Mammary epithelial cell (primary cell): Measurements from ENCODE around the gene AGMAT.

Experiments
- EZH2 ChIP-seq: IDR thresholded peaks from 2 replicates; pipeline ENCODE4 v1.6.1; 2012; ENCODE audit warnings: low read length, inconsistent platforms, borderline replicate concordance
- TF ChIP-seq, protein P1 (sequence below), 2 donors: IDR thresholded peaks in 1 of 2; conservative IDR thresholded peaks in 1 of 2; 2 replicates each; pipeline ENCODE4 v1.5.1; 2011 to 2012; ENCODE audit warnings: inconsistent platforms in 2 of 2, low read length in 2 of 2, mild to moderate bottlenecking in 2 of 2, control low read depth in 1 of 2, low read depth in 1 of 2; ENCODE audit not compliant: insufficient read depth in 1 of 2; ENCODE audit errors: extremely low read depth in 1 of 2

DNA sequence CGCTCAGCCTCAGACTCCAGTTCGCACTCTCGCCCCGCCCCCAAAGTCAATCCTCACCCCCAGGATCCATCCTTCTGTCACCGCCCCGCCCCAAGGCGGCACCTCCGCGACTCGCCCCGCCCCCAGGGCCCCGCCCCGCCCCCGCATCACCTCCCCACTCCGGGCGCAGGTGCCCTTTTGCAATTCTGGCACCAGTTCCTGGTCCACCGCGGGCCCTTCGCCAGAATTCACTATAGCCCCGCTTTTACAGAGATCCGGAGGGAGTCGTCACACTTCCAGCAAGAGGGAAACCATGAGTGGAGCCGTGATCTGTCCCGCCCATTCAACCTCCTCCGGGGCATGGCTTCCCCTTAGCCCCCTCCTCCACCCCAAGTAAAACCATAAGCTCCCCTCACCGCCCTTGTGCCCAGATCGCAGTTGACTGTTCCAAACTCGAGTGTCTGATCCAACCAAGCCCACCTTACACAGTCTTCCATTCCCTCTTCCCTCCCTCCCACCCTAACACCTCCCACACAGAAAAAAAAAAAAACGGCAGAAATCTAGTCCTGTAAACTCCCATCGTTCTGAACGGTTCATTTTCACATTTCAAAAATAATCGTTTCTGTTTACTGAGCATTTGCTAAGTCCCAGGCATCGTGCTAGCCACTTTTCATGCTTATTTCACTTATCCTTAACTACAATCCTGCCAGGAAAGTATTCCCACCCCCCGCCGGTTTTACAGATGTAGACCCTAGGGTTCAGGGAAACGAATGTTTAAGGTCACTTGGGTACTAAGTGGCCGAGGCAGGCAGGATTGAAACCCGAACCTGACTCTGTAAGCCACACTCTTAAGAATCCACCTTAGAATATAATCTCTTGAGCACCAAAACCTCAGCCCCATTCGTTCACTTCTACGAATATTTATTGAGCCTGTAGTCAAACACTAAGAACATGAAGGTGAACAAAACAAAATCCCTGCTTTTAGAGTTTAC, 59.5 kb downstream of the AGMAT start:
- TF ChIP-seq, protein P1, sequence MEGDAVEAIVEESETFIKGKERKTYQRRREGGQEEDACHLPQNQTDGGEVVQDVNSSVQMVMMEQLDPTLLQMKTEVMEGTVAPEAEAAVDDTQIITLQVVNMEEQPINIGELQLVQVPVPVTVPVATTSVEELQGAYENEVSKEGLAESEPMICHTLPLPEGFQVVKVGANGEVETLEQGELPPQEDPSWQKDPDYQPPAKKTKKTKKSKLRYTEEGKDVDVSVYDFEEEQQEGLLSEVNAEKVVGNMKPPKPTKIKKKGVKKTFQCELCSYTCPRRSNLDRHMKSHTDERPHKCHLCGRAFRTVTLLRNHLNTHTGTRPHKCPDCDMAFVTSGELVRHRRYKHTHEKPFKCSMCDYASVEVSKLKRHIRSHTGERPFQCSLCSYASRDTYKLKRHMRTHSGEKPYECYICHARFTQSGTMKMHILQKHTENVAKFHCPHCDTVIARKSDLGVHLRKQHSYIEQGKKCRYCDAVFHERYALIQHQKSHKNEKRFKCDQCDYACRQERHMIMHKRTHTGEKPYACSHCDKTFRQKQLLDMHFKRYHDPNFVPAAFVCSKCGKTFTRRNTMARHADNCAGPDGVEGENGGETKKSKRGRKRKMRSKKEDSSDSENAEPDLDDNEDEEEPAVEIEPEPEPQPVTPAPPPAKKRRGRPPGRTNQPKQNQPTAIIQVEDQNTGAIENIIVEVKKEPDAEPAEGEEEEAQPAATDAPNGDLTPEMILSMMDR (conservative IDR thresholded peaks at IDR 0.05 in 1 of 2, IDR thresholded peaks at IDR 0.05 in 1 of 2; ENCODE audit: extremely low read depth in 1 of 2, insufficient read depth in 1 of 2, low read depth in 1 of 2, low read length in 2 of 2): no peak
- TF ChIP-seq EZH2: no peak
